Cardiac fibroblast (primary cell): ENCODE results near the gene KCNH8.

Source experiments
- DNase-seq, 2 donors: peaks; one replicate each; pipeline versions ENCODE4 v3.0.0 to v3.0.0-alpha.2; 2010; ENCODE audit warnings: low read depth in 2 of 2
- H3K4me3 ChIP-seq, 2 donors: replicated peaks in 1 of 2; 1 replicate in 1 of 2; 2 replicates in 1 of 2; pipeline ENCODE4 v1.5.1; 2011; ENCODE audit warnings: low read depth in 2 of 2, low read length in 2 of 2, mild to moderate bottlenecking in 2 of 2, moderate library complexity in 1 of 2
- CTCF ChIP-seq: IDR thresholded peaks from one replicate; pipeline ENCODE4 v1.5.1; 2011; ENCODE audit warnings: low read depth, mild to moderate bottlenecking, low read length, inconsistent platforms

The KCNH8 gene

GRCh38 chr3:19110335-19110895 is 37.9 kb upstream of the KCNH8 start:
- no peak overlapping the region for H3K4me3 ChIP-seq
- DNase-seq = no peak
- TF ChIP-seq CTCF = no peak

GRCh38 chr3:19114461-19114860 is 33.8 kb upstream of the KCNH8 start:
- DNase-seq = no peak
- no peak for TF ChIP-seq CTCF
- no peak overlapping the region for H3K4me3 ChIP-seq

GRCh38 chr3:19116239-19116638 is 32.1 kb upstream of the KCNH8 start:
- H3K4me3 ChIP-seq = no peak overlapping the region
- DNase-seq = no peak

GRCh38 chr3:19124752-19125151 is 23.6 kb upstream of the KCNH8 start:
- no peak for TF ChIP-seq CTCF
- H3K4me3 ChIP-seq = no peak overlapping the region
- DNase-seq = no peak

More at GRCh38 chr3:19116239-19116638, 32.1 kb upstream of the KCNH8 start:
- TF ChIP-seq CTCF = no peak

GRCh38 chr3:19139863-19140262 is 8.4 kb upstream of the KCNH8 start:
- H3K4me3 ChIP-seq = no peak overlapping the region
- DNase-seq = no peak
- TF ChIP-seq CTCF = no peak

- H3K4me3 ChIP-seq = peak overlapping the region; percentile 54 to 69
- DNase-seq = peak; percentile 29 to 50
- TF ChIP-seq CTCF = peak; percentile 59
Observed at GRCh38 chr3:19146685-19147650, 1.3 kb upstream of the KCNH8 start.

- TF ChIP-seq CTCF = no peak
- no peak overlapping the region for H3K4me3 ChIP-seq
- no peak for DNase-seq
Observed at GRCh38 chr3:19148768-19149091, 420 bp downstream of the KCNH8 start.
